ENCODE data around the gene SDK2. TPM values are rescaled to one million over a fixed set of nuclear protein-coding genes. Genes with fewer than 3 reads are reported as not detected.

SDK2 gene
- total RNA-seq, 2 donors from 2014 or later = 0.94 to 2.1 TPM

- ATAC-seq (no peak), DNase-seq (no peak)
- intact Hi-C loops (cut with DNase I) = loop anchor here (5.0 to 10.0 kb wide), 3 partner anchors 46 to 518 kb away; no protein-coding TSS in a partner anchor
These were observed 14.7 kb upstream of the SDK2 start for GRCh38 chr17:73658821-73659515.

DNA sequence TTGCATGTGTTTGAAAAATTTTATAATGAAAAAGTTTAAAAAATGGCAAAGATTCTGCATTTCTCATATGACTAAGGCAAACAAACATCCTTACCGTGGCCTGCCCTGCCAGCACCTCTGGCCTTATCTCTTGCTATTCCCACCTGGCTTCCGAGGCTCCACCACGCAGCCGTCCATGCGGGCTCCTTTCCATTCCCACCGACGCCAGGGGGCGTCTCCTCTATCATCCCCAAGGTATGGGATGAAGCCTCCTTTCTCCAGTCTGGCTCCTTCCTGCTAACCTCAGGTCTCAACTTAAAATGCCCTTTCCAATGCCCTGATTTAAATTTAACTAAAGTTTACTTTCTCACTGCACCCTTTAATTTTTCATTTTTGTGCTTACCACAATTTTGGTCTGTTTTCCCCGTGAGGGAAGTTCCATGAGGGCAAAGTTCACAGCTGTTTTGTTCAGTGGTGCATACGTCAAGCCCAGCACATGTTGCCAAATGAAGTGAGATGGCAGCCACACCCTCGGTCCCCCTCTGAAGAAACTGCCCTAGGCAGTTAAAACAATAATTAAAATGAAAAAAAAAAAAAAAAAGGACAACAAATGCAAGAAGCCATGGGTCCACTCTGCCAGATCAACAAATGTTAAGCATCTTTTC lies 13.3 kb upstream of the SDK2 start:
- intact Hi-C loops (cut with DNase I) = loop anchor here (5.0 to 10.0 kb wide), 3 partner anchors 47 to 520 kb away; no protein-coding TSS in a partner anchor
- DNase-seq (peak; percentile 68), ATAC-seq (peak in 1 of 2 donors; percentile 72)

- no peak for ATAC-seq
- DNase-seq = no peak
- intact Hi-C loops (cut with DNase I) = loop anchor here (5.0 to 10.0 kb wide), 3 partner anchors 51 to 298 kb away; no protein-coding TSS in a partner anchor
These were observed 10.0 kb upstream of the SDK2 start for GRCh38 chr17:73654241-73654640.

DNA sequence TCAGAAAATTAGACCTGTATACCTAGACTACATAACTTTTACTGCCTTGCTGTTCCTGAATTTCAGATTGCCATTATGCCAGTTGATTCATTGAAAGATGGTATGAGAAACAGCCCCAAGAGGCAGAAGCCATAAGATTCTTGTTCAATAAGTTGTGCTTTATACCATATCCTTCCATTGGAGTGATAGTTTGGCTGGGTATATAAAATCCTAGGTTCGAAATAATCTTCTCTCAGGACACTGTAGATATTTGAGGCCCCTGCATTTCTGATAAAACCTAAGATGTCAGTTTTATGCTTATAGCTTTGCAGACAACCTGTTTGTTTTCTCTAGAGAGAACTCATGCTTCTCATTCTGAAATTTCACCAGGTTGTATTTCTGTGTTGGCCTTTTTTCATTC lies 9.6 kb upstream of the SDK2 start:
- ATAC-seq (no peak), DNase-seq (no peak)
- intact Hi-C loops (cut with DNase I) = loop anchor here (5.0 to 10.0 kb wide), 3 partner anchors 51 to 298 kb away; no protein-coding TSS in a partner anchor

GRCh38 chr17:73652886-73653480 lies 8.7 kb upstream of the SDK2 start:
- DNase-seq (no peak), ATAC-seq (no peak)
- intact Hi-C loops (cut with DNase I) = loop anchor here (5.0 to 10.0 kb wide), 3 partner anchors 52 to 299 kb away; no protein-coding TSS in a partner anchor

- intact Hi-C loops (cut with DNase I) = loop anchor here (5.0 to 10.0 kb wide), 3 partner anchors 54 to 302 kb away; no protein-coding TSS in a partner anchor
- ATAC-seq = no peak
- DNase-seq = no peak
These were observed 6.5 kb upstream of the SDK2 start for GRCh38 chr17:73650617-73651200.

GRCh38 chr17:73650140-73650539 lies 5.9 kb upstream of the SDK2 start:
- intact Hi-C loops (cut with DNase I) = loop anchor here (5.0 to 10.0 kb wide), 3 partner anchors 55 to 302 kb away; no protein-coding TSS in a partner anchor
- ATAC-seq (peak in 1 of 2 donors; percentile 65), DNase-seq (no peak)

GRCh38 chr17:73648974-73649373 lies 4.7 kb upstream of the SDK2 start:
- ATAC-seq = no peak
- DNase-seq = no peak
- intact Hi-C loops (cut with DNase I) = loop anchor here in 1 of 2 donors (5.0 kb wide), 1 partner anchor 222 kb away; no protein-coding TSS in a partner anchor

- ATAC-seq (no peak), DNase-seq (no peak)
- intact Hi-C loops (cut with DNase I) = loop anchor here in 1 of 2 donors (5.0 kb wide), 1 partner anchor 221 kb away; no protein-coding TSS in a partner anchor
These were observed 4.2 kb upstream of the SDK2 start for GRCh38 chr17:73648543-73648820.

DNA sequence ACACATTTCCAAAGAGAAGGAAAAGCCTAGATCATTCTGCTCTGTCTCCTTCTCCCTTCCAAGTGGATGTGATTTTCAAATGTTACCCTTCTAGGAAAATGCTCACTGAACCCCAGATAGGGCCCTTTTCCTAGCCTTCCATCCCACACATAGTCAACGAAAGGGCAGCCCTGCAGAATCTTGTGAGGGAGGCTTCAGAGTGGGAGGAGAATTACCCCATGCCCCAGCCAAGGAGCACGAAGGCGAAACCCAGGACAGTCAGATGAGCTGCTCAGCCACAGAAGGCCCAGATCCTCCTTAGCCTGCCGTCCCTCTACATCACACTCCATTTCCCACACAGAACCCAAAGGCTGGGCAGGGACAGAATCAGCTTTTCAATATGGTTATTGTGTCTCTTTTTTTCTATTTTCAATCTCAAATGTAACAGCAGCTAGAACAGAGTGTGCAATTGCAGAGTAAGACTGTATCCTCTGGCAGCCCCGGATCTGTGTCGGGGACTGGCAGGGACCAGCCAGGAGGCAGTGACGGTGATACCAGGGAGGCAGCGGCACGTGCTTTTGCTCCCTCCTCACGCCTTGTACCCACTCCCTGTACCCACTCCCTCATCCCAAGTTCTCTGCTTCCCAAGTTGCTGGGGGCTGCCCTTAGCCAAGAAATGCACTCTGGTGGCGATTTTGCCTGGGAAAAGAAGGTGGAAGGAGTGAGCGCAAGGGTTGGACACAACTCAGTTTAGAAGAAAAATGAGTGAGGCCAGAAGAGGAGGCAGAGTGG lies 3.7 kb upstream of the SDK2 start:
- ATAC-seq (no peak), DNase-seq (no peak)
- intact Hi-C loops (cut with DNase I) = loop anchor here in 1 of 2 donors (5.0 kb wide), 1 partner anchor 221 kb away; no protein-coding TSS in a partner anchor

DNA sequence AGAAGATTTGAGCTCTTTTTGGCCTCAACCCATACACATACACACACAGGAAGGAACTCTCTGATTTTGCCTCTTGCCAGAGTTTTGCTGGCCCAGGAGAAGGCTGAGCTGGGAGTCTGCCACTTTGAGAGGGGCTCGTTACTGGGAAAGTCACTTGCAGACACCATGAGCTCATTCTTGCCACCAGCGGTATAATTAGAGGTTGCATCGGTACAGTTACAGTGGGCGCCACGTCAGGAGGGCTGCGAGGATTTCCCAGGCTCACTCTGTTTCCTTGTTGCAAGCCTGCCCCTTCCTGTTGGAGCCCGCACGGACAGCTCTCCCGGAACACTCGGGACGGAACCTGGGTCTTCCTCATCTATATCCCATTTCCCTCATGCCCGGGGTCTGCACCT lies 3.1 kb upstream of the SDK2 start:
- ATAC-seq = no peak
- intact Hi-C loops (cut with DNase I) = loop anchor here in 1 of 2 donors (5.0 kb wide), 1 partner anchor 220 kb away; no protein-coding TSS in a partner anchor
- no peak for DNase-seq

- intact Hi-C loops (cut with DNase I) = loop anchor here in 1 of 2 donors (5.0 kb wide), 1 partner anchor 219 kb away; no protein-coding TSS in a partner anchor
- ATAC-seq = no peak
- DNase-seq = no peak
These were observed 2.4 kb upstream of the SDK2 start for GRCh38 chr17:73646409-73647300.

DNA sequence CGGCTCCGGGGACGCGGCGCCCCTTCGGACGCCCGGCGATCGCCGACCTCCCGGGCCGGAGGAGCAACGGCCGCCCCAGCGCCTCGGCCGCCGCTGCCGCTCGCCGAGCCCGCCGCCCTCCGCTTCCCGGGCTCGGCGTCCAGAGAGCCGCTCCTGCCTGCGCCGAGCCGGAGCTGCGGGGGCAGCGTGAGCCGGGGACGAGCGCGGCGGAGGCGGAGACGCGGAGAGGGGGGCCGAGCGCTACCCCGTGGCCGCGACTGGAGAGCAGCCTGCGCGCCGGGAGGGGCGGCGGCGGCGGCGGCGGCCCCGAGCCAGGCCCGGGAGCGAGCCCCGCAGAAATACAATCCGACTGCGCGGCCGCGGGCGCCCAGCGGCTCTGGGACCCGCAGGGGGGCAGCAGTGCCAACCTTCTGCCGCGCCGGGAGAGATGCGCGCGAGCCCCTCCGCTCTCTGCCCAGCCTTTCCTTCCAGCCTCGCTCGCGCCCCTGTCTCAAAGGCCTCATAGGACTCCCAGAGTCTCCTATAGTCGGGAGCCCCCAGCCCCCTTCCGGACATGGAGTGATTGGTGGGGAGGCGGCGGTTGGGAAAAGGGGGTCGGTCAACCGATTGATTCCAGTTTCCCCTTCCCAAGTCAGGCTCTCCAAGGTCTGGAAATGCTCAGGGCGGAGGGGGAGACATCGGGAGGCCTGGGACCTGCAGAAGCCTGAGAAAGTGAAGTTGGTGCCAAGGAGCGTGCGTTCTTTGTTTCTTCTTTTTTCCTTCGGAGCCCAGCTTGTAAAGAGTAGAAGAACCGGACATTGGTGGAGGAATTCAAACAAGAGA lies 1.0 kb upstream of the SDK2 start:
- ATAC-seq (peak; percentile 79 to 85), DNase-seq (peak; percentile 57)
- intact Hi-C loops (cut with DNase I) = loop anchor here in 1 of 2 donors (5.0 kb wide), 1 partner anchor 218 kb away; no protein-coding TSS in a partner anchor

- DNase-seq (no peak), ATAC-seq (no peak)
- intact Hi-C loops (cut with DNase I) = loop anchor here in 1 of 2 donors (5.0 kb wide), 1 partner anchor 211 kb away; no protein-coding TSS in a partner anchor
These were observed 447 bp downstream of the SDK2 start for GRCh38 chr17:73643852-73644144.

DNA sequence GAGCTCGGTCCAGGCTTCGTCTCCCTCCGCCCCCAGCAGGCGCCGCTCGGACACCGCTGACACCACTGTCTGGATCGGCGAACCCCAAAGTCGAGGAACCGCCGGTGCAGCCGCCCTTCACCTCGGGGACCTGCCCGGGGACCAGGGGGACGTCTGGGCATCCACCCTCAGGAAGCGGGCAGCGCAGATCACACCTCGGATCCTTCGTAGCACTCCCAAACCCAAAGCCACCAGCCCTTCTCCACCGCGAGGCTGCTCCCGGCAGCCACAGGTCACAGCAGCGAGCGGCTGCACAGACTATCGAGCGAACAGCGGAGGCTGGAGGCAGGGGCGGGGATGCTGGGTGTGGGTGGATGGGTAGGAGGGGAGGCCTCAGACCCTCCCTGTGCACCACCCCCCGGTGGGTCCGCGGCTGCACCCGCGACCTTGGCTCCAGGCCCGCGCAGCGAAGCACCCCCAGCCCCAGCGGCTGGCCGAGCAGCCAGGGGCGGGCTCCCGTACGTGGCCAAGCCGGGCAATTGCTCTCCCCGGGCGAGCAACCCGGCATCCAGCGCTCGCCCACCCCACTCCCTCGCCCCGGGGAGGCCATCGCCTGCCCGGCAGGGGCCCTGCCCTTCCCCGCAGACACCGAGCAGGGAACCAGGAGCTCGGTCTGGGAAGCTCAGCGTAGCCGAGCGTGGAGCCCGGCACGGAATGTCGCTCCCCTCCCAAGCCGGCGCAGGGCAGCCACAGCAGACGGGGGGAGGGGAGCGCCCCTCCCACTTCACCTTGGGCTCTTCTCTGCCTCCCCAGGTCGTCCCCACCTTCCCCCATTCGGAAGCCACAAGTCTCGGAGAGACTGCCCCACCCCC lies 1.0 kb downstream of the SDK2 start:
- ATAC-seq (peak; percentile 38 to 42), DNase-seq (peak; percentile 39)
- intact Hi-C loops (cut with DNase I) = loop anchor here in 1 of 2 donors (5.0 kb wide), 1 partner anchor 211 kb away; no protein-coding TSS in a partner anchor

DNA sequence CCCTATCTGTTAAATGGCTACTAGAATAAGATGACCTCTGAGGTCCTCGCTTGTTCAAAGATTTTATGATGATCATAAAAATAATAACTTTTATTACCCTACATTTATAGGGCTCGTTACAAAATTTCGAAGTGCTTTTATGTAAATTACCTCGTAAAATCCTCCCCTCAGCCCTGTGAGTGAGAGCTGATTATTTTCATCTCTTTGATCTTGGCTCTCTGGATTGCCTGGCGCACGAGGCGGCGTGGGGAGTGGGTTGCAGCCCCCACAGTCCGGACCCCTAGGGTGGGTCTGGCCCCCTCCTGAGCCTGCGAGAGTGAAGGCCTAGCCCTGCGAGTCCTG lies 1.6 kb downstream of the SDK2 start:
- ATAC-seq = no peak
- intact Hi-C loops (cut with DNase I) = loop anchor here in 1 of 2 donors (5.0 kb wide), 1 partner anchor 210 kb away; no protein-coding TSS in a partner anchor
- DNase-seq = no peak

Data from left cardiac atrium (tissue), 4 donors.